ENCODE data around the gene ANKRD33B.

The ANKRD33B gene

GRCh38 chr5:10559871-10560270 lies 4.0 kb upstream of the ANKRD33B start:
- Histone ChIP-seq H3K27ac (ENCODE audit: low read length) (no peak overlapping the region), H3K79me2 (ENCODE audit: insufficient read depth, low read length) (peaks cover 6% of the 10 kb centered on the region), H3K9me3 (ENCODE audit: insufficient read depth, low read length, severe bottlenecking) (no peaks in the 10 kb centered on the region), H3K27me3 (ENCODE audit: insufficient read depth, low read length, poor library complexity) (no peaks in the 10 kb centered on the region), H3K4me1 (ENCODE audit: insufficient read depth, low read length) (peaks cover 15% of the 10 kb centered on the region), H3K9ac (ENCODE audit: low read depth, low read length) (no peak overlapping the region), H3K4me2 (ENCODE audit: insufficient read depth, low read length) (no peak overlapping the region), H3K4me3 (ENCODE audit: low read depth in 1 of 2, low read length in 2 of 2) (no peak overlapping the region), H3K36me3 (ENCODE audit: insufficient read depth, low read length) (no peaks in the 10 kb centered on the region; the same call in 1 of the 2 replicates), H4K20me1 (ENCODE audit: insufficient read depth, low read length) (peaks cover 2% of the 10 kb centered on the region; the same call in 1 of the 2 replicates), H2AFZ (ENCODE audit: low read depth, low read length) (no peak overlapping the region)
- no peak for DNase-seq
- TF ChIP-seq EZH2 (IDR thresholded peaks at IDR 0.05; ENCODE audit: borderline replicate concordance, low read depth, low read length, severe bottlenecking) (no peak), CTCF (IDR thresholded peaks at IDR 0.05; ENCODE audit: borderline replicate concordance, extremely low read depth, low read length, poor library complexity, severe bottlenecking) (no peak)
- ATAC-seq (ENCODE audit: insufficient read depth, low read depth), result no peak

DNA sequence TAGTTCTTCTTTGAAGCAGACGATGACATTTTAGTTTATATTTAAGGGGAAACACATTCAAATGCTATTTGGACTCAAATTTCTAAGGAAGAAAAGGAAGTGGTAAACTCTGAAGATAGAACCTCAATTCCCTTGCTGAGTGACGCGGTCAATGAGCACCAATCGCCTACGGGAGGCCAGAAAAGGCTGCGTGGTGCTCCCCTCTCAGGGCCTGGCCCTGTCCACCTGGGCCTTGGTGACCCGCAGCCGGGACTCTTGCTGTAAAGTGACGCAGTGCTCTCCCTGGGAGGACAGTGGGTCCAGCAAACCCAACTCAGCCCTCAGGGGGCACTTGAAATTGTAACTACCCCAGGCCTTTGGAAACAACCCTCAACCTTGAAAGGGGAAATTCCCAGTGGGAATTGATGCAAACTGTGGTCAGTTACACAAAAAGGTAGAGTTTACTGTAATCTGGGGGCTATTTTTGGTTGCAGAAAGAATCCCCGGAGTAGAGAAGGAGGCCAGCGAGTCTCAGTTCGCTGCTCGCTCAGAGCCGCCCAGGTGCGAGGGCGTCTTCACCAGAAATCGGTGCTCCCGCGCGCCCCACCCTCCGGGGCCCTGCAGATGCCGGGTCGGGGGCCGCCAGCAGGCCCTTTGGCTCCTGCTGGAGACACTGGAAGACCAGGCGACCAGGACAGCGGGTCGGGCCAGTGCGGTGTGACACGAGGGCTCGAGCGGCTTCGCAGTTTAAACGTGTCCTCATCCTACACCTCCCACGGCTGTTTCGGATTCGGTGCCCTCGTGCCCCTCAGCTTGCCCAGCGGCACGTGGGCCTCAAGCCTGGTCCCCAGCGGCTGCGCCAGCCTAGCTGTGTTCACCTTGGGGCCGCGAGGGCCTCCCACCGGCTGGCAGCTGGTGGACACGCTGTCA lies 1.4 kb upstream of the ANKRD33B start:
- peaks cover 38% of the 10 kb centered on the region for H3K4me1 ChIP-seq (ENCODE audit: insufficient read depth, low read length)
- ATAC-seq (ENCODE audit: insufficient read depth, low read depth) (no peak), DNase-seq (no peak)
- no peak overlapping the region for H2AFZ ChIP-seq (ENCODE audit: low read depth, low read length)
- H3K27ac ChIP-seq (ENCODE audit: low read length), result no peak overlapping the region
- no peaks in the 10 kb centered on the region; the same call in none of the 2 replicates for H3K36me3 ChIP-seq (ENCODE audit: insufficient read depth, low read length)
- no peak overlapping the region for H3K4me3 ChIP-seq (ENCODE audit: low read depth in 1 of 2, low read length in 2 of 2)
- no peak for TF ChIP-seq CTCF (IDR thresholded peaks at IDR 0.05; ENCODE audit: borderline replicate concordance, extremely low read depth, low read length, poor library complexity, severe bottlenecking)
- H3K79me2 ChIP-seq (ENCODE audit: insufficient read depth, low read length), result peaks cover 32% of the 10 kb centered on the region
- H3K9me3 ChIP-seq (ENCODE audit: insufficient read depth, low read length, severe bottlenecking), result no peaks in the 10 kb centered on the region
- peak overlapping the region; percentile 68; the same call in 1 of the 2 replicates for H3K4me2 ChIP-seq (ENCODE audit: insufficient read depth, low read length)
- H3K27me3 ChIP-seq (ENCODE audit: insufficient read depth, low read length, poor library complexity), result no peaks in the 10 kb centered on the region
- H4K20me1 ChIP-seq (ENCODE audit: insufficient read depth, low read length), result peaks cover 26% of the 10 kb centered on the region
- H3K9ac ChIP-seq (ENCODE audit: low read depth, low read length), result no peak overlapping the region

GRCh38 chr5:10563110-10563944 lies 543 bp upstream of the ANKRD33B start:
- Histone ChIP-seq H3K4me2 (ENCODE audit: insufficient read depth, low read length) (peak overlapping the region; percentile 68), H2AFZ (ENCODE audit: low read depth, low read length) (peak overlapping the region; percentile 65), H3K9me3 (ENCODE audit: insufficient read depth, low read length, severe bottlenecking) (no peaks in the 10 kb centered on the region), H3K36me3 (ENCODE audit: insufficient read depth, low read length) (no peaks in the 10 kb centered on the region; the same call in none of the 2 replicates), H3K4me1 (ENCODE audit: insufficient read depth, low read length) (peaks cover 46% of the 10 kb centered on the region), H3K9ac (ENCODE audit: low read depth, low read length) (peak overlapping the region; percentile 79), H3K27me3 (ENCODE audit: insufficient read depth, low read length, poor library complexity) (no peaks in the 10 kb centered on the region), H3K79me2 (ENCODE audit: insufficient read depth, low read length) (peaks cover 41% of the 10 kb centered on the region), H4K20me1 (ENCODE audit: insufficient read depth, low read length) (peaks cover 33% of the 10 kb centered on the region), H3K4me3 (ENCODE audit: low read depth in 1 of 2, low read length in 2 of 2) (peak overlapping the region; percentile 56 to 92), H3K27ac (ENCODE audit: low read length) (peak overlapping the region; percentile 51)
- TF ChIP-seq EZH2 (IDR thresholded peaks at IDR 0.05; ENCODE audit: borderline replicate concordance, low read depth, low read length, severe bottlenecking) (no peak), CTCF (IDR thresholded peaks at IDR 0.05; ENCODE audit: borderline replicate concordance, extremely low read depth, low read length, poor library complexity, severe bottlenecking) (no peak)
- DNase-seq (no peak), ATAC-seq (ENCODE audit: insufficient read depth, low read depth) (peak; percentile 29)

Measured in DND-41 (cell line).